Tibial nerve (tissue), 3 donors: ENCODE data around the gene C10orf71.

Source experiments
- CTCF ChIP-seq, 5 experiments: fragments of 200-600 bp in 3 of 5; fragments of 450-650 bp in 2 of 5; sonication (generic) in 3 of 5; IDR thresholded peaks; one replicate each; pipeline ENCODE4 v1.5.1; 2016 to 2019; ENCODE audit warnings: antibody characterized with exemption in 5 of 5, mild to moderate bottlenecking in 3 of 5, moderate library complexity in 2 of 5
- POLR2A ChIP-seq, 2 donors: fragments of 450-650 bp; IDR thresholded peaks; one replicate each; pipeline ENCODE4 v1.6.1; 2017; ENCODE audit warnings: antibody characterized with exemption in 2 of 2, mild to moderate bottlenecking in 2 of 2, moderate library complexity in 2 of 2

- no peak for TF ChIP-seq CTCF (IDR thresholded peaks at IDR 0.05)
- TF ChIP-seq POLR2A (IDR thresholded peaks at IDR 0.05) = no peak
These were observed 1.4 kb downstream of the C10orf71 start for GRCh38 chr10:49300140-49300974.
